A549 (cell line): Measurements from ENCODE around the gene MMP11. TPM values are rescaled to one million over a fixed set of nuclear protein-coding genes. Genes with fewer than 3 reads are reported as not detected.

ENCODE experiments used
- ATAC-seq, 2 experiments: fragments of 200-7000 bp in 1 of 2; fragments of >200 bp in 1 of 2; cut with Nextera tagmentation in 1 of 2; cut with Tn5 transposase in 1 of 2; 3 replicates each; pipeline versions ENCODE4 v1.8.0 to v1.9.1; 2018 to 2020; ENCODE audit warnings: mild to moderate bottlenecking in 1 of 2, moderate library complexity in 1 of 2
- CTCF ChIA-PET: fragments of 300-600 bp; sonication (Branson Sonifier 250); formaldehyde crosslinking; extraction: SDS; loops from one replicate; lab custom pipeline; 2021; ENCODE audit warnings: antibody characterized with exemption, inconsistent platforms; lab: Yijun Ruan, JAX
- POLR2A ChIA-PET: fragments of 350-600 bp; formaldehyde crosslinking; extraction: SDS; loops from one replicate; lab custom pipeline; 2021; ENCODE audit warnings: antibody characterized with exemption, inconsistent platforms; lab: Yijun Ruan, JAX
- DNase-seq, 2 experiments: peaks; one replicate each; pipeline versions ENCODE4 v3.0.0 to v3.0.0-alpha.2; 2011 to 2016; ENCODE audit warnings: low read depth in 1 of 2, low spot score in 1 of 2
- FAIRE-seq: peaks from 2 replicates; lab custom pipeline; 2011; peaks lifted over from hg19 to GRCh38; lab: Jason Lieb, UNC
- H3K27ac ChIP-seq, 2 experiments: fragments of >200 bp; sonication (Bioruptor Twin); formaldehyde crosslinking; 3 replicates each; pipeline ENCODE4 v1.5.1; 2016 to 2017
- H3K4me1 ChIP-seq: fragments of >200 bp; sonication (Bioruptor Twin); formaldehyde crosslinking; 3 replicates; pipeline ENCODE4 v1.6.1; 2016
- H3K4me2 ChIP-seq: fragments of >200 bp; sonication (Bioruptor Twin); formaldehyde crosslinking; 3 replicates; pipeline ENCODE4 v1.6.1; 2016
- H3K4me3 ChIP-seq: fragments of >200 bp; sonication (Bioruptor Twin); formaldehyde crosslinking; 3 replicates; pipeline ENCODE4 v1.5.1; 2016
- H3K9me3 ChIP-seq: fragments of >200 bp; sonication (Bioruptor Twin); formaldehyde crosslinking; 3 replicates; pipeline ENCODE4 v1.6.1; 2016
- CEBPB ChIP-seq, 2 experiments: fragments of >200 bp in 1 of 2; sonication (Bioruptor Twin) in 1 of 2; formaldehyde crosslinking in 1 of 2; IDR thresholded peaks; 2 replicates each; pipeline ENCODE4 v1.6.1; 2012 to 2016
- EHF ChIP-seq: fragments of 250-450 bp; sonication (Bioruptor Pico); IDR thresholded peaks from 2 replicates; pipeline ENCODE4 v1.5.0; 2020; ENCODE audit warnings: mild to moderate bottlenecking
- FOSB ChIP-seq: fragments of 250-450 bp; sonication (Bioruptor Pico); IDR thresholded peaks from 2 replicates; pipeline ENCODE4 v1.5.0; 2020; ENCODE audit warnings: mild to moderate bottlenecking, moderate library complexity
- FOSL2 ChIP-seq, 2 experiments: fragments of 450-650 bp in 1 of 2; fragments of >200 bp in 1 of 2; sonication (Bioruptor Twin) in 1 of 2; formaldehyde crosslinking; IDR thresholded peaks; 2 replicates each; pipeline versions ENCODE4 v1.5.0 to v1.6.1; 2016 to 2020; ENCODE audit warnings: mild to moderate bottlenecking in 1 of 2, moderate library complexity in 1 of 2
- HDAC2 ChIP-seq: fragments of 200-600 bp; sonication (generic); IDR thresholded peaks from 2 replicates; pipeline ENCODE4 v1.6.1; 2016
- JUN ChIP-seq, 2 experiments: fragments of >200 bp; sonication (Bioruptor Twin); formaldehyde crosslinking; IDR thresholded peaks; 2 replicates in 1 of 2; 3 replicates in 1 of 2; pipeline ENCODE4 v1.6.1; 2016 to 2017
- KDM5A ChIP-seq: fragments of 200-600 bp; sonication (generic); IDR thresholded peaks from 2 replicates; pipeline ENCODE4 v1.6.1; 2016; ENCODE audit warnings: antibody characterized with exemption, mild to moderate bottlenecking
- MAFK ChIP-seq: fragments of 450-650 bp; IDR thresholded peaks from 2 replicates; pipeline ENCODE4 v1.6.1; 2014; ENCODE audit not compliant: partially characterized antibody
- MYC ChIP-seq: IDR thresholded peaks from 2 replicates; pipeline ENCODE4 v1.6.1; 2012; ENCODE audit warnings: mild to moderate bottlenecking, inconsistent platforms, low read length, improper control_type of control experiment, borderline replicate concordance
- NFE2L2 ChIP-seq: fragments of 150-350 bp; conservative IDR thresholded peaks from 2 replicates; pipeline ENCODE4 v1.6.1; 2014; ENCODE audit warnings: low read length
- NR3C1 ChIP-seq: fragments of >200 bp; sonication (Bioruptor Twin); formaldehyde crosslinking; IDR thresholded peaks from 3 replicates; pipeline ENCODE4 v1.6.1; 2017
- POLR2A ChIP-seq: IDR thresholded peaks from 2 replicates; pipeline ENCODE4 v1.6.1; 2012; ENCODE audit warnings: mild to moderate bottlenecking, low read length
- RAD21 ChIP-seq, 2 experiments: fragments of >200 bp in 1 of 2; sonication (Bioruptor Twin) in 1 of 2; formaldehyde crosslinking in 1 of 2; IDR thresholded peaks in 1 of 2; conservative IDR thresholded peaks in 1 of 2; 2 replicates in 1 of 2; 3 replicates in 1 of 2; pipeline ENCODE4 v1.6.1; 2012 to 2018; ENCODE audit warnings: inconsistent platforms in 1 of 2
- RARB ChIP-seq: fragments of 250-450 bp; sonication (Bioruptor Pico); IDR thresholded peaks from 2 replicates; pipeline ENCODE4 v1.8.0; 2021; ENCODE audit warnings: mild to moderate bottlenecking, moderate library complexity
- RCOR1 ChIP-seq: fragments of 150-350 bp; IDR thresholded peaks from 2 replicates; pipeline ENCODE4 v1.6.1; 2014; ENCODE audit warnings: antibody characterized with exemption, low read length, low read depth
- RNF2 ChIP-seq: fragments of 200-600 bp; sonication (generic); IDR thresholded peaks from 2 replicates; pipeline ENCODE4 v1.6.1; 2016; ENCODE audit warnings: low read depth, mild to moderate bottlenecking, antibody characterized with exemption, moderate library complexity, borderline replicate concordance
- ZC3H11A ChIP-seq: fragments of 450-650 bp; IDR thresholded peaks from 2 replicates; pipeline ENCODE4 v1.6.1; 2014; ENCODE audit warnings: antibody characterized with exemption, mild to moderate bottlenecking
- ZNF302 ChIP-seq: fragments of 250-450 bp; sonication (Bioruptor Pico); IDR thresholded peaks from 2 replicates; pipeline ENCODE4 v1.9.0; 2021; ENCODE audit warnings: inconsistent platforms, mild to moderate bottlenecking, moderate library complexity
- WGBS: methylation state at CpG from one replicate; pipeline ENCODE4 v1.1.6; 2017; ENCODE audit errors: missing lambda C conversion rate; 5-methylcytosine and 5-hydroxymethylcytosine counted together
- polyA plus RNA-seq, 4 experiments: library from polyadenylated mRNA; depleted of rRNA in 3 of 4; stranded (reverse); fragments of >200 nt; fragmentation: RNase III in 1 of 4; extraction: RNeasy Plus Mini Kit Qiagen cat#74134 plus additional on column Dnase treatment in 1 of 4; gene quantifications; 2 replicates in 3 of 4; 3 replicates in 1 of 4; pipeline ENCODE4 v1.2.3, GENCODE V29; 2011 to 2017
- TF ChIP-seq, protein P1 (sequence below): fragments of 450-650 bp; IDR thresholded peaks from 2 replicates; pipeline ENCODE4 v1.6.1; 2014; ENCODE audit warnings: antibody characterized with exemption
- TF ChIP-seq, protein P2 (sequence below): IDR thresholded peaks from 2 replicates; pipeline ENCODE4 v1.6.1; 2012
- TF ChIP-seq, protein P3 (sequence below): fragments of 250-450 bp; sonication (Bioruptor Pico); IDR thresholded peaks from 2 replicates; pipeline ENCODE4 v1.5.0; 2021; ENCODE audit warnings: mild to moderate bottlenecking, moderate library complexity, borderline replicate concordance
- TF ChIP-seq, protein P4 (sequence below): fragments of 250-450 bp; sonication (Bioruptor Pico); IDR thresholded peaks from 2 replicates; pipeline ENCODE4 v1.5.0; 2020; ENCODE audit warnings: low read depth, mild to moderate bottlenecking, moderate library complexity

The MMP11 gene
- polyA plus RNA-seq, 2 of the 4 experiments (the other 2 are of a cell fraction), result 0.23 to 0.36 TPM

DNA sequence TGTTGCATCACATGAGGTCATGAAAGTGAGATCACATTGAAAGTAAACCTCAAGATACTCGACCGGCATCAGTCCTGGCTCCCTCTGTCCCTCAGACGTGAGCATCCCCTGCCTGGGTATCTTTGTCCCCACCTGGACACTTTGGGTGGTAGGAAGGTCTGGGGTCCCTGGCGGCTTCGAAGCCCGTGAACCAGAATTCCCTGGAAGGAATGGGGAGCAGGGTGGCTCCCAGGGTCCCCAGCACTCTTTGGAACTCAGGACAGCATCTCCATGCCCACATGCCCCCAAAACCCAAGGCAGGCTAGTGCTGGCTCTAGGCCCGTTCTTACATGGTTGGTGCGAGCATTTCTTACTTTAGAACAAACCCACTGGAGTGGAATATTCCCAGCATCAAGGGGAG, 58.6 kb downstream of the MMP11 start:
- POLR2A ChIA-PET, result no interaction called here
- no peak for DNase-seq
- Histone ChIP-seq H3K4me3 (no peak overlapping the region), H3K27ac (no peak overlapping the region), H3K4me1 (no peaks in the 10 kb centered on the region), H3K4me2 (no peak overlapping the region), H3K9me3 (no peaks in the 10 kb centered on the region)
- no peak for FAIRE-seq
- 88% methylated on average over 5 of the region's 8 CpGs for WGBS
- CTCF ChIA-PET, result interaction anchor here (2.5 kb wide), 1 partner anchor 18 kb away, joined by 13 read pairs; no protein-coding TSS in a partner anchor
- TF ChIP-seq FOSL2 (IDR thresholded peaks at IDR 0.05) (no peak), FOSL2 (CRISPR knock-in tag; IDR thresholded peaks at IDR 0.05) (no peak), NFE2L2 (no peak), RCOR1 (no peak), MYC (no peak), ZNF302 (CRISPR knock-in tag) (no peak)
- TF ChIP-seq, protein P1, sequence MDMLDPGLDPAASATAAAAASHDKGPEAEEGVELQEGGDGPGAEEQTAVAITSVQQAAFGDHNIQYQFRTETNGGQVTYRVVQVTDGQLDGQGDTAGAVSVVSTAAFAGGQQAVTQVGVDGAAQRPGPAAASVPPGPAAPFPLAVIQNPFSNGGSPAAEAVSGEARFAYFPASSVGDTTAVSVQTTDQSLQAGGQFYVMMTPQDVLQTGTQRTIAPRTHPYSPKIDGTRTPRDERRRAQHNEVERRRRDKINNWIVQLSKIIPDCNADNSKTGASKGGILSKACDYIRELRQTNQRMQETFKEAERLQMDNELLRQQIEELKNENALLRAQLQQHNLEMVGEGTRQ, result no peak
- ATAC-seq, result no peak

DNA sequence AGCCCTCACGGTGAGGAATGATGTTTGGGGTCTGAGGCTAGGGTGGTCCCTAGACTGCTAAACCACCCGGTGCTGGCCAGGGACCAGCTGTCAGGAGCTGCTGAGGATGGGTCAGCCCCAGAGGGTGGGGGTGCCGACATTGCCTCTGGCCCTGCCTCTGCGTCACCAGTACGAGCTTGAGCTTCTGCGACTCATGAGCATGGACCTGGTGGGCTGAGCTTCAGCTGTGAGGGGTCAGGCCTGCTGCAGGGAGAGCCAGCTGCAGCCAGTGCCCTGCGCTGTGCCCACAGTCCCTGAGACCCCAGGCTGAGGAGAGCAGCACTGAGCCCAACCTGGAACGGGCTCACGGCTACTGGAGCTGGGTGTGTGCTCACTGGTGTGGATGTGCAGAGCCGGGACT, 59.1 kb downstream of the MMP11 start:
- Histone ChIP-seq H3K27ac (no peak overlapping the region), H3K4me1 (no peaks in the 10 kb centered on the region), H3K4me2 (no peak overlapping the region), H3K9me3 (no peaks in the 10 kb centered on the region), H3K4me3 (no peak overlapping the region)
- ChIA-PET CTCF (interaction anchor here (2.5 kb wide), 1 partner anchor 18 kb away, joined by 13 read pairs; no protein-coding TSS in a partner anchor), POLR2A (no interaction called here)
- no peak for DNase-seq
- no peak for FAIRE-seq
- TF ChIP-seq RAD21 (conservative IDR thresholded peaks at IDR 0.05 in 1 of 2, IDR thresholded peaks at IDR 0.05 in 1 of 2) (no peak), MAFK (no peak), FOSB (CRISPR knock-in tag) (no peak), POLR2A (no peak), KDM5A (no peak), MYC (no peak), HDAC2 (no peak), CEBPB (IDR thresholded peaks at IDR 0.05) (no peak), RARB (no peak), ZNF302 (CRISPR knock-in tag) (no peak), JUN (IDR thresholded peaks at IDR 0.05) (no peak), NR3C1 (no peak), RCOR1 (no peak), EHF (CRISPR knock-in tag) (no peak), FOSL2 (IDR thresholded peaks at IDR 0.05) (no peak), FOSL2 (CRISPR knock-in tag; IDR thresholded peaks at IDR 0.05) (no peak), RNF2 (no peak), ZC3H11A (no peak)
- TF ChIP-seq, protein P2, sequence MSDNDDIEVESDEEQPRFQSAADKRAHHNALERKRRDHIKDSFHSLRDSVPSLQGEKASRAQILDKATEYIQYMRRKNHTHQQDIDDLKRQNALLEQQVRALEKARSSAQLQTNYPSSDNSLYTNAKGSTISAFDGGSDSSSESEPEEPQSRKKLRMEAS, result no peak
- TF ChIP-seq, protein P3, sequence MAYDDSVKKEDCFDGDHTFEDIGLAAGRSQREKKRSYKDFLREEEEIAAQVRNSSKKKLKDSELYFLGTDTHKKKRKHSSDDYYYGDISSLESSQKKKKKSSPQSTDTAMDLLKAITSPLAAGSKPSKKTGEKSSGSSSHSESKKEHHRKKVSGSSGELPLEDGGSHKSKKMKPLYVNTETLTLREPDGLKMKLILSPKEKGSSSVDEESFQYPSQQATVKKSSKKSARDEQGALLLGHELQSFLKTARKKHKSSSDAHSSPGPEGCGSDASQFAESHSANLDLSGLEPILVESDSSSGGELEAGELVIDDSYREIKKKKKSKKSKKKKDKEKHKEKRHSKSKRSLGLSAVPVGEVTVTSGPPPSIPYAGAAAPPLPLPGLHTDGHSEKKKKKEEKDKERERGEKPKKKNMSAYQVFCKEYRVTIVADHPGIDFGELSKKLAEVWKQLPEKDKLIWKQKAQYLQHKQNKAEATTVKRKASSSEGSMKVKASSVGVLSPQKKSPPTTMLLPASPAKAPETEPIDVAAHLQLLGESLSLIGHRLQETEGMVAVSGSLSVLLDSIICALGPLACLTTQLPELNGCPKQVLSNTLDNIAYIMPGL, result no peak
- TF ChIP-seq, protein P4, sequence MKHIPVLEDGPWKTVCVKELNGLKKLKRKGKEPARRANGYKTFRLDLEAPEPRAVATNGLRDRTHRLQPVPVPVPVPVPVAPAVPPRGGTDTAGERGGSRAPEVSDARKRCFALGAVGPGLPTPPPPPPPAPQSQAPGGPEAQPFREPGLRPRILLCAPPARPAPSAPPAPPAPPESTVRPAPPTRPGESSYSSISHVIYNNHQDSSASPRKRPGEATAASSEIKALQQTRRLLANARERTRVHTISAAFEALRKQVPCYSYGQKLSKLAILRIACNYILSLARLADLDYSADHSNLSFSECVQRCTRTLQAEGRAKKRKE (CRISPR knock-in tag), result no peak
- no peak for ATAC-seq
- WGBS, result 94% methylated on average over 2 of the region's 10 CpGs
